Thymus (tissue), 11 donors: ENCODE results near the gene PRKCB. TPM values are rescaled to one million over a fixed set of nuclear protein-coding genes. Genes with fewer than 3 reads are reported as not detected.

Source experiments
- DNase-seq, 9 donors: peaks; one replicate each; pipeline ENCODE4 v3.0.0-alpha.2; 2013; ENCODE audit warnings: low spot score in 9 of 9, low read depth in 6 of 9, missing footprints in 1 of 9
- H3K27ac ChIP-seq, 2 donors: one replicate each; pipeline ENCODE4 v1.5.1; 2013; ENCODE audit warnings: control low read depth in 1 of 2, low read depth in 1 of 2, low read length in 1 of 2, mild to moderate bottlenecking in 1 of 2, moderate library complexity in 1 of 2
- H3K27me3 ChIP-seq, 2 donors: one replicate each; pipeline ENCODE4 v1.5.1; 2013; ENCODE audit warnings: low read length in 1 of 2; ENCODE audit not compliant: control insufficient read depth in 2 of 2, insufficient read depth in 1 of 2
- H3K36me3 ChIP-seq, 2 donors: one replicate each; pipeline ENCODE4 v1.5.1; 2013; ENCODE audit warnings: low read length in 1 of 2, mild to moderate bottlenecking in 1 of 2, moderate library complexity in 1 of 2; ENCODE audit not compliant: control insufficient read depth in 2 of 2, insufficient read depth in 2 of 2
- H3K4me1 ChIP-seq, 2 donors: one replicate each; pipeline ENCODE4 v1.5.1; 2013; ENCODE audit warnings: low read length in 2 of 2; ENCODE audit not compliant: control insufficient read depth in 2 of 2, insufficient read depth in 2 of 2
- H3K4me3 ChIP-seq, 2 donors: one replicate each; pipeline ENCODE4 v1.5.1; 2013; ENCODE audit warnings: low read length in 2 of 2, control low read depth in 1 of 2, mild to moderate bottlenecking in 1 of 2
- H3K9me3 ChIP-seq, 2 donors: one replicate each; pipeline ENCODE4 v1.5.1; 2013; ENCODE audit warnings: low read length in 1 of 2, mild to moderate bottlenecking in 1 of 2; ENCODE audit not compliant: control insufficient read depth in 2 of 2, insufficient read depth in 1 of 2
- WGBS: extraction: QIAGEN DNeasy Blood & Tissue Kit; methylation state at CpG from one replicate; pipeline ENCODE4 v1.1.7; 2013; 5-methylcytosine and 5-hydroxymethylcytosine counted together
- polyA plus RNA-seq: library from polyadenylated mRNA; stranded (reverse); fragments of 200-250 nt; gene quantifications from one replicate; pipeline ENCODE4 v1.2.3, GENCODE V29; 2013
- total RNA-seq: library from RNA; stranded (reverse); fragments of 120-200 nt; gene quantifications from one replicate; pipeline ENCODE4 v1.2.4, GENCODE V29; 2013
- donor health status: healthy.

The PRKCB gene
- total and polyA plus RNA-seq, 2 donors, result 21.9 to 57.4 TPM

DNA sequence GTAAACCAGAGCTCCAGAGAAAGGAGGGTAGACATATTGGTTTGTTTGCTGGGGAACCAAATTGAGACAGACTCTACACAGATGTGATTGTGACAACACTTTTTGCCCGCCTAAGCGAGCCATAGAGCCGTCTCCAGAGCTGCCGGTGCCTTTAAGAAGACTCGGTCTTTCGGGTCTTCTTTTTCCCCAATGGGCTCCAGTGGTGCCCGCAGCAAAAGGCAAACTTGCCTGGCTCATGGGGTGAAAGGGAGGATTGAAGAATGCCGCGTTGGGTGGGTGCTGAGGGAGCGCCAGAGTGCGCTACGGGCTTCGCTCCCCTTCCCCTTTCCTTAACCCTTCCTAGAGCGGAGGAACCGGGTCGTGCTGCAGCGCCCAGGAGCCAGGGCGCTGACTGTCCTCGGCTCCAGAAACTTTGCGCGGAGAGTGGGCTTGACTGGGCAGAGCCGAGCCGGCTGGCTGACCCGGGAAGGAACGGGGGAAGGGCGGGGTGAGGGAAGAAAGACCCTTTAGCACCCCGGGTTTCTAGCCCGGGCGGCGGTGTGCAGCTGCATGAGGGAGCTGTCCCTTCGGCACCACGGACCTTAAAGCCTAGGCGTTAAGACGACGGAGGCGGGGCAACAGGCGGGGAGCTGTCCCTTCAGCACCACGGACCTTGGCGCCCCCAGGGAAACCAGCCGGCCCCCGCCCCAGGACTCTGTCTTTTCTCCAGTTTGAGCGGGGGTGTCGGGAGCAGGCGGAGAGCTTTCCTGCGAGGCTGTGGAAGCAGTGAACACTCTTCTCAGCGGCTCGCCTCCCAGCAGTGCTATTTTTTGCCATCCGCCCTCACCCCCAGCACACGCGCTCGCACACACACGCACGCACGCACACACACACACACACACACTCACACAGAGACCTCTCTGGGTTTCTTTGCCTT, 419.9 kb downstream of the PRKCB start, which contains the start of gene CACNG3:
TSS of gene CACNG3 (plus strand) at position 880 of the 916 bp plus-strand sequence. CDS start 420 bp downstream, outside the sequence.
- Histone ChIP-seq H3K4me1 (no peaks in the 10 kb centered on the region), H3K36me3 (no peaks in the 10 kb centered on the region), H3K4me3 (no peak within 1 kb of the TSS), H3K27me3 (peaks cover 10 to 30% of the 10 kb centered on the region in 2 donors), H3K9me3 (peaks cover 0 to 4% of the 10 kb centered on the region in 2 donors), H3K27ac (no peak within 1 kb of the TSS)
- peak; percentile 37 to 81 (median 57) for DNase-seq
- 9% methylated on average over 54 of the region's 54 CpGs for WGBS

DNA sequence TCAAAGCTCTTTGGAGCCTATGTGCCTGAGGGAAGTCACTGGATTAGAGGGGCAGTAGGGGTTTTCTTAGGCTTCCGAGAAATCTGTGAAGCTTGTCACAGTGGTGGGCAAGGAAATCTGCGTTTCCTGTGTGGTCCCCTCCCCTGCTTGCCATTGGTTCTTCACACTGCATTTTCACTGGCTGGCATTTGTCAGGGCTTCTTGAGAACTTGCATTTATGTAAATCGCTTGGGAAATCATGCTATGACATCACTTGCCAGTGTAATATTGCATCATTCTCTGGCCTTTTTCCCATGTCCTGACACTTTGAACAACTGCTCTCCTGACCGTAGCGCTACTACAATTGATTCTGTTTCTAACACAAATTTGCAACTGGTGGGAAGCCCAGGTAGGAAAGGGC, 422.2 kb downstream of the PRKCB start:
- Histone ChIP-seq H3K9me3 (peaks cover 0 to 4% of the 10 kb centered on the region in 2 donors), H3K36me3 (no peaks in the 10 kb centered on the region), H3K27ac (no peak overlapping the region), H3K4me1 (no peaks in the 10 kb centered on the region), H3K27me3 (peaks cover 10 to 30% of the 10 kb centered on the region in 2 donors), H3K4me3 (no peak overlapping the region)
- DNase-seq, result no peak
- 54% methylated on average over 5 of the region's 5 CpGs for WGBS

DNA sequence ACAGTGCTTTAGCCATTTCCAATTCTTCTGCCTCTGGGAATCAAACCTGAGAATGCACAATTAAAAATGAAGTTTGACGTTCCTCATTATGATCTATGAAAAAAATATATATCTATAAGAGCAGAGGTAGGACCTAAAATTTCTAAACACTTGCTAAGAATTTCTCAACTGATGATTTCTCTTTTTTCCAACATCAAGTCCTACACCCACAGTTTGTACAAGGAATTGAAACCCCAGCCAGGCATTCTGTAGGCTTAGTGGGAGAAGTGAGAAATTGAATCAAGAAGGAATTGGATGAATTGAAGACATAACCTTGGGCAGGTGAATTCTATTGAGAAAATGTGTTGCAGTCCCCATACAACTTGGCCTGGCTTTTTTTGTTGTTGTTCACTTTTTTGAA, 423.0 kb downstream of the PRKCB start:
- 97% methylated on average over 1 of the region's 1 CpG for WGBS
- Histone ChIP-seq H3K4me1 (no peaks in the 10 kb centered on the region), H3K9me3 (peaks cover 0 to 4% of the 10 kb centered on the region in 2 donors), H3K36me3 (no peaks in the 10 kb centered on the region), H3K27ac (no peak overlapping the region), H3K4me3 (no peak overlapping the region), H3K27me3 (peaks cover 10 to 26% of the 10 kb centered on the region in 2 donors)
- no peak for DNase-seq

DNA sequence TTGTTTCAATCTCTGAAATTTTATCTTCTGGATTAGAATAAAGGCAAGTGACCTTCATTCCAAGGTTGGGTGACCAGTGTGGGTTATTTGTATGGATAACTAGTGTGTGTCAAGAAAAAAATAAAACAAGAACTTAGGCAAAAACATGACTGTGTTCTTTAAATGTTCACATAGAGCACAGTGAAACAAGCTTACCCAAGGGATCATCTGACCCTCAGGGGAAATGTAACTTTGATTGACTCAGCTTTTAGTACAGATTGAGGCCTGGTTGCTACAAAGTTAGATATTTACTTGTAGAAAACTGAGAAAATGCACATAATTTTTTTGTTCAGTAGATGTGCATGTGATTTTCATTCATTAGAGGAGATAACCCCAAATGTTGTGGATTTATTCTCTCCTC, 427.0 kb downstream of the PRKCB start:
- H3K27ac ChIP-seq, result no peak overlapping the region
- H3K4me3 ChIP-seq, result no peak overlapping the region
- peaks cover 0 to 2% of the 10 kb centered on the region in 2 donors for H3K27me3 ChIP-seq
- no peaks in the 10 kb centered on the region for H3K4me1 ChIP-seq
- no peaks in the 10 kb centered on the region for H3K36me3 ChIP-seq
- DNase-seq, result no peak
- no peaks in the 10 kb centered on the region for H3K9me3 ChIP-seq

Other genes with a start within 250 kb of the PRKCB start
- gene NDUFAB1, start 239.7 kb upstream of the PRKCB start, total RNA-seq, result 153 TPM
- 110 TPM for gene NDUFAB1, start 239.7 kb upstream of the PRKCB start, polyA plus RNA-seq
- 10.0 TPM for gene PALB2, start 194.7 kb upstream of the PRKCB start, total RNA-seq
- 14.3 TPM for gene PALB2, start 194.7 kb upstream of the PRKCB start, polyA plus RNA-seq
- 34.8 TPM for gene DCTN5, start 194.5 kb upstream of the PRKCB start, total RNA-seq
- 15.8 TPM for gene DCTN5, start 194.5 kb upstream of the PRKCB start, polyA plus RNA-seq
- gene PLK1, start 157.1 kb upstream of the PRKCB start, total RNA-seq, result 19.9 TPM
- gene PLK1, start 157.1 kb upstream of the PRKCB start, polyA plus RNA-seq, result 6.9 TPM
- 0.42 TPM for gene ERN2, start 122.8 kb upstream of the PRKCB start, total RNA-seq
- 0.27 TPM for gene ERN2, start 122.8 kb upstream of the PRKCB start, polyA plus RNA-seq
- 0.33 TPM for gene CHP2, start 81.0 kb upstream of the PRKCB start, total RNA-seq
- 2.9 TPM for gene CHP2, start 81.0 kb upstream of the PRKCB start, polyA plus RNA-seq